Measurements from ENCODE around the gene MYLK. TPM values are rescaled to one million over a fixed set of nuclear protein-coding genes. Genes with fewer than 3 reads are reported as not detected.

Gene MYLK
- total RNA-seq, 1 donor from 2014 or later = 81.4 TPM

DNA sequence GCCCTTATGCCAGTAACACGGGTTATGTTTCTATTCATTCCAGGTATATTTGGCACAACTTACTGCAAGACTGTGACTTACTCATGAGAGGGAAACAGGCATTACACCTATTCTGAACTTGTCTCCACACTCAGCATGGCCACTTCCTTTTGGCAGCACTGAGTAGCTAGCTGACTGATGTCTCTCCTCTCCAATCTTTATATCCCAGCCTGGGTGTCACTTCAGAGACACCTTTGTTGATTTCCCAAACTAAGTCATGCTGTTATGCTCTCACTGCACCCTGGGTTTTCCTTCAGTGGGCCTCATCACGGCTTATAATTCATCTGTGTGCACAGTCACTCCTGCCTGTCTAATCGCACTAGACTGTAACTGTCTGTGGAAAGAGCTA, 114.8 kb downstream of the MYLK start:
- DNase-seq (ENCODE audit: low read depth) = no peak
- TF ChIP-seq CTCF (conservative IDR thresholded peaks at IDR 0.05; ENCODE audit: low read depth, low read length) = no peak
- H3K4me3 ChIP-seq (ENCODE audit: low read depth, low read length) = no peak overlapping the region

DNA sequence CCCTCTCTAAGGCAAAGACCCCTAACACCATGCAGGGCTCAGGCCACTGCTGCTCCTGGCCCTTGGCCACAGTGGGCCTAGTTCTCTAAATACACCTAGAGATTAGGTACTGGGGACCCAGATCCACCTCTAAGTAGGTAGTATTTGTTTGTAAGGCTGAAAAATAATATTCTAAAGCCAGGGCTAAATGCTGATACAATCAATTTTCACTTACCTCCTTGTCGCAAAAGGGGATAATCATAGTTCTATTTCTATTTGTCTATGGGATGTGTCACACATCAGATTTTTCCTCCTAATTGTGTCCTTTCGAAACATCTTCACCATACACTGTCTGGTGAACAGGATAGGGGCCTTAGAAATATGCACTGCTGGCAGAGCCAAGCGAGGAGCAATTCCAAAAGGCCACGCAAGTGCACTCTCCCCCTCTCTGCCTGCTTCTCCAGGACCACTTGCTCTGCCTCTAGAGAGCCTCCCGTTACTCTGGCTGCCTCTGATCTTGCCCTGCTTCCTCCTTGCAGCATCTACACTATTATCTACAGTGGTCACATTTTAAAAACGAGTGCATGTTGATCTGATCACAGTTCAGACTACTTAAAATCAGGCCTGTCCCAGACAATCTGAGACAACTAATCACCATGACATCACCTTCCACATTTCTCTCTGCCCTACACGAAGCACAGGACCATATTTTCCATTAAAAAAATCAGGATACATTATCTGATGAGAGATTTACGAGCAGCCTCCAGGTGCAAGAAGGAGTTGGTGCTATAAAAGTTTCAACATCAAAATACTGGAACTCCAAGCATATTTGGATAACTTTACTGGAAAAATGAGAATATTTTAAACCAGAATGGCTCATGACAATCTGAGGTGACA, 115.4 kb downstream of the MYLK start:
- H3K4me3 ChIP-seq (ENCODE audit: low read depth, low read length) = no peak overlapping the region
- DNase-seq (ENCODE audit: low read depth) = no peak
- TF ChIP-seq CTCF (conservative IDR thresholded peaks at IDR 0.05; ENCODE audit: low read depth, low read length) = no peak

GRCh38 chr3:123767564-123768292, 116.4 kb downstream of the MYLK start:
- H3K4me3 ChIP-seq (ENCODE audit: low read depth, low read length) = no peak overlapping the region
- no peak for TF ChIP-seq CTCF (conservative IDR thresholded peaks at IDR 0.05; ENCODE audit: low read depth, low read length)
- no peak for DNase-seq (ENCODE audit: low read depth)

DNA sequence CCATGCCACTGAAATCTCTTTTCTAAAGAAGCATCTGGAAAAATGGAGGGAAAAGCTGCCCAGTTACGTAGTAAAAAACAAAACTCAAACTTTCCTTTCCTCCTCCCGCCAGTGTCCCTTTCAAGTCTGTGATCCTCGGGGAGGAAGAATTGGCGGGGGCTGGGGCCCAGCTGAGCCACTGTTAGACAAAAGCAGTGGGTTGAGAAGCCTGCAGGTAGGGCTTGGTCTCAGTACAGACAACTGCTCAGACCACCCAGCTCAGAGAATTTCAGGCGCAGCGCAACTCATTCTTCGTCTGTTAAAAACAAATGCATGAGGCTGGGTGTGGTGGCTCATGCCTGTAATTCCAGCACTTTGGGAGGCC, 117.1 kb downstream of the MYLK start:
- DNase-seq (ENCODE audit: low read depth) = no peak
- no peak for TF ChIP-seq CTCF (conservative IDR thresholded peaks at IDR 0.05; ENCODE audit: low read depth, low read length)
- H3K4me3 ChIP-seq (ENCODE audit: low read depth, low read length) = no peak overlapping the region

- TF ChIP-seq CTCF (conservative IDR thresholded peaks at IDR 0.05; ENCODE audit: low read depth, low read length) = no peak
Measured at GRCh38 chr3:123766193-123767008, 117.7 kb downstream of the MYLK start.

GRCh38 chr3:123765475-123766128, 118.5 kb downstream of the MYLK start:
- DNase-seq (ENCODE audit: low read depth) = no peak
- TF ChIP-seq CTCF (conservative IDR thresholded peaks at IDR 0.05; ENCODE audit: low read depth, low read length) = no peak
- no peak overlapping the region for H3K4me3 ChIP-seq (ENCODE audit: low read depth, low read length)

More at GRCh38 chr3:123766193-123767008, 117.7 kb downstream of the MYLK start:
- DNase-seq (ENCODE audit: low read depth) = no peak
- H3K4me3 ChIP-seq (ENCODE audit: low read depth, low read length) = no peak overlapping the region
